Sigmoid colon (tissue), 7 donors: Measurements from ENCODE around the gene PODXL. TPM values are rescaled to one million over a fixed set of nuclear protein-coding genes. Genes with fewer than 3 reads are reported as not detected.

Source experiments
- DNase-seq: peaks from one replicate; pipeline ENCODE4 v3.0.0-alpha.2; 2019
- H3K27ac ChIP-seq, 4 donors: fragments of 200-600 bp; sonication (generic); one replicate each; pipeline ENCODE4 v1.5.1; 2016 to 2019; ENCODE audit warnings: mild to moderate bottlenecking in 1 of 4
- H3K27me3 ChIP-seq, 3 donors: fragments of 200-600 bp; sonication (generic); one replicate each; pipeline ENCODE4 v1.5.1; 2019; ENCODE audit warnings: mild to moderate bottlenecking in 1 of 3
- H3K36me3 ChIP-seq, 4 donors: fragments of 200-600 bp; sonication (generic); one replicate each; pipeline ENCODE4 v1.5.1; 2016 to 2019
- H3K4me1 ChIP-seq, 4 donors: fragments of 200-600 bp; sonication (generic); one replicate each; pipeline ENCODE4 v1.5.1; 2017 to 2019
- H3K4me3 ChIP-seq, 4 donors: fragments of 200-600 bp; sonication (generic); one replicate each; pipeline ENCODE4 v1.5.1; 2017 to 2019; ENCODE audit warnings: mild to moderate bottlenecking in 2 of 4, moderate library complexity in 1 of 4
- H3K9me3 ChIP-seq, 4 donors: fragments of 200-600 bp in 3 of 4; sonication (generic) in 3 of 4; one replicate each; pipeline versions ENCODE4 v1.5.1 to v1.6.1; 2013 to 2019
- EP300 ChIP-seq, 4 donors: sonication (generic); formaldehyde crosslinking; IDR thresholded peaks; one replicate each; pipeline ENCODE4 v1.6.1; 2017; ENCODE audit warnings: antibody characterized with exemption in 4 of 4
- POLR2A ChIP-seq, 2 donors: fragments of 450-650 bp; IDR thresholded peaks; one replicate each; pipeline ENCODE4 v1.6.1; 2016; ENCODE audit warnings: antibody characterized with exemption in 2 of 2, mild to moderate bottlenecking in 2 of 2, moderate library complexity in 2 of 2
- POLR2AphosphoS5 ChIP-seq, 4 donors: sonication (generic); formaldehyde crosslinking; IDR thresholded peaks; one replicate each; pipeline ENCODE4 v1.6.1; 2017; ENCODE audit warnings: antibody characterized with exemption in 4 of 4
- WGBS, 2 donors: extraction: QIAGEN DNeasy Blood & Tissue Kit; methylation state at CpG; one replicate each; pipeline ENCODE4 v1.1.7; 2013; 5-methylcytosine and 5-hydroxymethylcytosine counted together
- intact Hi-C: fragments of 100-400 bp; cut with DNase I; formaldehyde crosslinking; loops from one replicate; pipeline ENCODE4 v1.15.1; 2023
- polyA plus RNA-seq, 3 donors: library from polyadenylated mRNA; stranded (reverse); fragments of 200-250 nt; gene quantifications; one replicate each; pipeline ENCODE4 v1.2.3, GENCODE V29; 2013
- total RNA-seq, 4 donors: library from RNA; depleted of rRNA; stranded (reverse); fragments of >200 nt; gene quantifications; one replicate each; pipeline ENCODE4 v1.1.0, GENCODE V29; 2016
- TF ChIP-seq, protein P1 (sequence below), 4 experiments: fragments of 450-650 bp in 3 of 4; fragments of 200-600 bp in 1 of 4; IDR thresholded peaks; one replicate each; pipeline ENCODE4 v1.5.1; 2016 to 2019; ENCODE audit warnings: antibody characterized with exemption in 4 of 4, mild to moderate bottlenecking in 3 of 4, moderate library complexity in 2 of 4
- donor health status: healthy with polysubstance abuse.
- donor health status: Bipolar disorder and iron deficiency.
- donor health status: healthy.

PODXL gene
- total and polyA plus RNA-seq, 7 donors: 1.2 to 23.2 (median 15.8) TPM

DNA sequence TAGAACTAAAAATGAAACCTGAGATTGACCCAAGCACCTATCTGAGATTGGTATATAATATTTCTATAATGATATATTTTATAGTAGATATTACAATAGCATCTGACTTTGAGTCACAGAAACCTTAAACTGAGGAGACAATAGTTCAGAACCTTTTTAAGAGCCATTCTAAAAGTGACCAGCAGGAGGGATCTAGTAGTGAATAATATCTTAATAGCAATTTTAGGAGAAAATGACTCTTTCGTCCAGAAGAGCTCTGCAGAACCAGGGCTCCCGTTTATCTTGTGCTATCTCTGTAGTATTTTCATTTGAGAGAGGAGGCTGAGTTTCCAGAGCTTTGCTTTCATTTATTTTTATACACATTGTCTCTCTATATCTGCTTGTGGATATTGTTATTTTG, 68.1 kb downstream of the PODXL start:
- WGBS, 2 donors: 87 to 92% methylated on average over 2 of the region's 2 CpGs
- no peak for DNase-seq
- no peaks in the 10 kb centered on the region for H3K27me3 ChIP-seq
- TF ChIP-seq POLR2A (IDR thresholded peaks at IDR 0.05) (no peak), EP300 (IDR thresholded peaks at IDR 0.05) (no peak), POLR2AphosphoS5 (IDR thresholded peaks at IDR 0.05) (no peak)
- TF ChIP-seq, protein P1, sequence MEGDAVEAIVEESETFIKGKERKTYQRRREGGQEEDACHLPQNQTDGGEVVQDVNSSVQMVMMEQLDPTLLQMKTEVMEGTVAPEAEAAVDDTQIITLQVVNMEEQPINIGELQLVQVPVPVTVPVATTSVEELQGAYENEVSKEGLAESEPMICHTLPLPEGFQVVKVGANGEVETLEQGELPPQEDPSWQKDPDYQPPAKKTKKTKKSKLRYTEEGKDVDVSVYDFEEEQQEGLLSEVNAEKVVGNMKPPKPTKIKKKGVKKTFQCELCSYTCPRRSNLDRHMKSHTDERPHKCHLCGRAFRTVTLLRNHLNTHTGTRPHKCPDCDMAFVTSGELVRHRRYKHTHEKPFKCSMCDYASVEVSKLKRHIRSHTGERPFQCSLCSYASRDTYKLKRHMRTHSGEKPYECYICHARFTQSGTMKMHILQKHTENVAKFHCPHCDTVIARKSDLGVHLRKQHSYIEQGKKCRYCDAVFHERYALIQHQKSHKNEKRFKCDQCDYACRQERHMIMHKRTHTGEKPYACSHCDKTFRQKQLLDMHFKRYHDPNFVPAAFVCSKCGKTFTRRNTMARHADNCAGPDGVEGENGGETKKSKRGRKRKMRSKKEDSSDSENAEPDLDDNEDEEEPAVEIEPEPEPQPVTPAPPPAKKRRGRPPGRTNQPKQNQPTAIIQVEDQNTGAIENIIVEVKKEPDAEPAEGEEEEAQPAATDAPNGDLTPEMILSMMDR (IDR thresholded peaks at IDR 0.05): no peak
- H3K36me3 ChIP-seq: peaks cover 0 to 20% (median 0%) of the 10 kb centered on the region in 4 donors
- no peak overlapping the region for H3K27ac ChIP-seq
- H3K4me1 ChIP-seq: peaks cover 0 to 3% (median 0%) of the 10 kb centered on the region in 4 donors
- intact Hi-C loops: no loop called here
- no peaks in the 10 kb centered on the region for H3K9me3 ChIP-seq
- no peak overlapping the region for H3K4me3 ChIP-seq

DNA sequence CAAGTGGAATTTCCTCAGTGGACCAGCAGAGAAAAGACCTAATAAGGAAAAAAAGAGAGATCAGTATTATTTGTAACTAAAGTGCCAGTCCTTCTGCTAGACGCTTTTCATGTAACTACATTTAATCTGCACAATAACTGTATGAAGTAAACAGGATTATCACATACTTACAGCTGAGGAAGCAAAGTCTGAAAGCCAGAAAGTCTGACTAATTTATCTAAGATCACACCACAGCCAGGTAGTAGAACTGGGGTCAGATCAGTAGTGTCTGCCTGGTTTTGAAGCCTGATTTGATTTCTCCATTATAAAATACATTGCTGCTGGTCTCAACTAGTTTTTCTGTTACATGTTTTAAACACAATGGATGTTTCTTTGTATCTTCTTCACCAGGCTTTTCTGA, 69.2 kb downstream of the PODXL start:
- intact Hi-C loops: no loop called here
- Histone ChIP-seq H3K9me3 (no peaks in the 10 kb centered on the region), H3K4me3 (no peak overlapping the region), H3K36me3 (peaks cover 0 to 21% (median 0%) of the 10 kb centered on the region in 4 donors), H3K27ac (no peak overlapping the region), H3K4me1 (peaks cover 0 to 3% (median 0%) of the 10 kb centered on the region in 4 donors), H3K27me3 (no peaks in the 10 kb centered on the region)
- TF ChIP-seq EP300 (IDR thresholded peaks at IDR 0.05): no peak
- TF ChIP-seq POLR2A (IDR thresholded peaks at IDR 0.05): no peak
- no peak for TF ChIP-seq POLR2AphosphoS5 (IDR thresholded peaks at IDR 0.05)
- TF ChIP-seq, protein P1 (IDR thresholded peaks at IDR 0.05): no peak
- 70 to 73% methylated on average over 1 of the region's 1 CpG for WGBS, 2 donors
- no peak for DNase-seq

DNA sequence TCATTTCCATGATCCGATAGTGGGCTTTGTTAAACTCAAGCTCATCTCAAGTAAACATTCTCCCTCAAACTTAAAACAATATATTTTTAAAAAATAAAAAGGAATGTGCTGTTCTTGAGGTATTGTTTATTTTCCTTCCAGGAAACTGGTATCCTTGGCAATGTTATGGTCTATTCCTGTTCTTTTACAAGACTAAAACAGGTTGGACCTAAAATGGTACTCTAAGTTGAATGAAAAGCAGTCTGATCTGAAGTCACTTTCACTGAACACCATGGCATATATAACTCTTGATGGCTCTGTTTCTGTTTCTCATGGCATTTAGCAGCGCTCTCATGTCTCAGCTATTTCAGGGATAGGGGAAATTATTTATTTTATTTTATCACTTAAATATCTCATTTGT, 70.1 kb downstream of the PODXL start:
- H3K4me3 ChIP-seq: no peak overlapping the region
- TF ChIP-seq POLR2AphosphoS5 (IDR thresholded peaks at IDR 0.05) (no peak), EP300 (IDR thresholded peaks at IDR 0.05) (no peak), POLR2A (IDR thresholded peaks at IDR 0.05) (no peak)
- TF ChIP-seq, protein P1 (IDR thresholded peaks at IDR 0.05): no peak
- no peak for DNase-seq
- 95 to 96% methylated on average over 2 of the region's 2 CpGs for WGBS, 2 donors
- intact Hi-C loops: no loop called here
- no peaks in the 10 kb centered on the region for H3K9me3 ChIP-seq
- H3K27ac ChIP-seq: no peak overlapping the region
- peaks cover 0 to 21% (median 0%) of the 10 kb centered on the region in 4 donors for H3K36me3 ChIP-seq
- peaks cover 0 to 3% (median 0%) of the 10 kb centered on the region in 4 donors for H3K4me1 ChIP-seq
- no peaks in the 10 kb centered on the region for H3K27me3 ChIP-seq

- peaks cover 0 to 22% (median 2%) of the 10 kb centered on the region in 4 donors for H3K36me3 ChIP-seq
- 94 to 95% methylated on average over 2 of the region's 2 CpGs for WGBS, 2 donors
- intact Hi-C loops: no loop called here
- no peaks in the 10 kb centered on the region for H3K9me3 ChIP-seq
- no peak for DNase-seq
- H3K27ac ChIP-seq: no peak overlapping the region
- H3K4me1 ChIP-seq: no peaks in the 10 kb centered on the region
- H3K27me3 ChIP-seq: no peaks in the 10 kb centered on the region
- H3K4me3 ChIP-seq: no peak overlapping the region
- TF ChIP-seq, protein P1 (IDR thresholded peaks at IDR 0.05): no peak
- TF ChIP-seq EP300 (IDR thresholded peaks at IDR 0.05): no peak
- TF ChIP-seq POLR2A (IDR thresholded peaks at IDR 0.05): no peak
These were observed 72.8 kb downstream of the PODXL start for GRCh38 chr7:131483586-131483985.

DNA sequence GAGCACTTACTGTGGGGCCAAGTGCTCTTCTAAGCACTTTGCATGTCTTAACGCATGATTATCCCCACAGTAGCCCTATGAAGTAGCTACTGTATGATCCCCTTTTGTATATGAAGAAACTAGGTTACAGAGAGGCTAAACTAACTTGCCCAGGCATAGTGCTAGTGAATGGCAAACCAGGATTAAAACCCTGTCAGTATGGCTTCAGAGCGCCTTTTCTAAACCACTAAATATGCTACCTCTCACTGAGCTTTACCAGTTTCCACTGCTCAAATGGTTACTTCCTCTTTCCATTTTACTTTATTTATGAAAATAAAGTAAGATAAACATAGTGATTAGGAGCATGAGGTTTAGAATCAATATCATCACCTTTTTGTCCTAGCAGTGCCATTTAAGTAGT, 73.6 kb downstream of the PODXL start:
- no peaks in the 10 kb centered on the region for H3K27me3 ChIP-seq
- H3K9me3 ChIP-seq: no peaks in the 10 kb centered on the region
- intact Hi-C loops: no loop called here
- H3K4me1 ChIP-seq: no peaks in the 10 kb centered on the region
- WGBS, 2 donors: 92 to 96% methylated on average over 2 of the region's 2 CpGs
- TF ChIP-seq, protein P1 (IDR thresholded peaks at IDR 0.05): no peak
- no peak for TF ChIP-seq POLR2A (IDR thresholded peaks at IDR 0.05)
- no peak for TF ChIP-seq EP300 (IDR thresholded peaks at IDR 0.05)
- TF ChIP-seq POLR2AphosphoS5 (IDR thresholded peaks at IDR 0.05): no peak
- DNase-seq: no peak
- peaks cover 0 to 25% (median 3%) of the 10 kb centered on the region in 4 donors for H3K36me3 ChIP-seq
- H3K27ac ChIP-seq: no peak overlapping the region
- no peak overlapping the region for H3K4me3 ChIP-seq
